GM19395 (cell line): ENCODE measurements around the gene BBIP1.

Experiments
- ATAC-seq: cut with Tn5 transposase; IDR thresholded peaks from one replicate; pipeline ENCODE4 v1.9.1; 2021; ENCODE audit warnings: mild to moderate bottlenecking, moderate library complexity; ENCODE audit not compliant: unreplicated experiment

BBIP1 gene

DNA sequence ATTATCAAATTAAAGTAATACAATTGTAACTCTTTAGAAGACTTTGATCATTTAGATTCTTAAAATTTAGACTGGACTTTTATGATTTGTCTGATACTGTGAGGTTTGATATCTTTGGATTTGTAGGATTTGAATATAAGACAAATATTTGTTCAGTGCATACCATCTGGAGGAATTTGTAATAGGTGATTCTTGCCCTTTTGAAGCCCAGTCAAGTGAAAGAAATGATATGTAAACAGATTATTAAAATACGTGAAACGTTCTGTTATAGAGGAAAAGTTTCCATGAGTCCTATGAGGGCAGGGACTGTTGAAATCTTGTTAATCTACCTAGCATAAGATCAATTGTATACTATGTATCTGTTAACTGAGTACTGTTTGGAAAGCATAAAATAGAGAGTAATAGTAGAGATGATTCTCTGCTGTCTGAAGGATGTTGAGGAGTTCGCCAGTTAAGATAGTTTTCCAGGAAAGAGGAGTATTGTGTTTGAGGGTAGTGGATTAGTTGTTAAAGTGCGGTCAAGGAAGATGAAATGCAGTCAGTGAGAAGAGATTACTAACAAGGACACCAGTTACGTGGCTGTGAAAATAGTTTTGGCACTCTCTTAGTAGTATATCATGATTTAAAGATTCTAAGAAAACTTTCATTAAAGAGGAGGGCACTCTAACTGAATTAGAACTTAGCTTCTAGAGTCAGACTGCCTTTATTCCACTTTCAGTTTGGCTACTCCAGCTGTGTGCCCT lies 32.9 kb downstream of the BBIP1 start:
- no peak for ATAC-seq

DNA sequence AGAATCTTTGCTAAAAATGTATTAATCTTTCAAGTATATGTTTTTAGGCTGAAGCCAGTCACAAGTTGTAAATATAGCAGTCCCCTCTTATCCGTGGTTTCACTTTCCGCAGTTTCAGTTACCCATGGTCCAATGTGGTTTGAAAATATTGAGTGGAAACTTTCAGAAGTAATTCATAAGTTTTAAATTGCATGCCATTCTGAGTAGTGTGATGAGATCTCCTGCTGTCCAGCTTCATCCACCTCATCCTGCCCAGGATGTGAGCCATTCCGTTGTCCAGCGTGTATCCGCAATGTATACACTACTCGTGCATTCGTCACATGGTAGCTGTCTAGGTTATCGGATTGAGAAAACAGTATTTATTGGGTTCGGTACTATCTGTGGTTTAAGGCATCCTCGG lies 35.1 kb downstream of the BBIP1 start:
- ATAC-seq = no peak

DNA sequence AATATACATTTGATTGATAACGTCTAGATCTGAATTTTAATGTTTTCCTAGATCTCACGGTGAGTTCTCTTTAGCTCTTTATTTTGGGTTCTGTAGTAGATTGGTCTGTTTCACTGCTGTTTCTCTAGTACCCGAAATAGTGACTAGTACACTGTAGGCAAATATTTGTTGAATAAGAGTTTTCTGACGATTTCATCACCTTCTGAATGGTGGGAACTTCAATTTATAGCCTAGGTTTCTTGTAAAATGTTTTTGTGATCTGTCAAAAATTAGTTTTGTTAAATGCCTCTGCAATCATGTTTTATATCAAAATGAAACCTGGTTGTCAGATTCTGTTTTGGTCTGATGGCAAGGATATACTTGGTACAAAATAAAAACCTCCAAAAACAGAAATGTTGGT lies 37.1 kb downstream of the BBIP1 start:
- ATAC-seq = no peak

DNA sequence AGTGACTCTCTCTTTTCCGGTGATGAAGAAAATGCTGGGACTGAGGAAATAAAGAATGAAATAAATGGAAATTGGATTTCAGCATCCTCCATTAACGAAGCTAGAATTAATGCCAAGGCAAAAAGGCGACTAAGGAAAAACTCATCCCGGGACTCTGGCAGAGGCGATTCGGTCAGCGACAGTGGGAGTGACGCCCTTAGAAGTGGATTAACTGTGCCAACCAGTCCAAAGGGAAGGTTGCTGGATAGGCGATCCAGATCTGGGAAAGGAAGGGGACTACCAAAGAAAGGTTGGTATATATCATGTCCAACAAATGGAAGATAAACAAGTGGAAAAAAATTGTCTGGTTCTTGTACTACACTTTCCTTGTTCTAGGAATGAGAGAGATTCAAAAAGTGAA lies 37.7 kb downstream of the BBIP1 start:
- ATAC-seq = no peak

DNA sequence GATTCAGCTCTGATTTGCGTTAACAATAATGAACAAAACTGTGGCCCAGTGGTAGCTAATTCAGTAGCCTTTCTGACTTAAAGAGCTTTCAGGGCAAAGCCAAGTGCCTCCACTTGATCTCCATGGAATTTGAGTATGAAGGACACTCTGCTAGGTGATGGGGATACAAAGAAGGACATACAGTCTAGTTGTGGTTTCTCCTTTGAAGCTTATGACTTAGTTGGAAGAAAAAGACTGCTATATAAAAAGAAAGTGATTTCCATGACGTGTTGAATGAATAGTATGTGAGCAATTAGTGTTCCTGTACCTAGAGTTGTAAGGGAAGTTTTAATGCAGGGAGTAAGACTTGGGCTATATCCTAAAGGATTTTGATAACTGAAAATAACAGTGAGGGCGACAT lies 39.0 kb downstream of the BBIP1 start:
- ATAC-seq = no peak

GRCh38 chr10:110876788-110877187 lies 42.2 kb downstream of the BBIP1 start:
- no peak for ATAC-seq

- ATAC-seq = no peak
Observed at GRCh38 chr10:110876000-110876399, 43.0 kb downstream of the BBIP1 start.

DNA sequence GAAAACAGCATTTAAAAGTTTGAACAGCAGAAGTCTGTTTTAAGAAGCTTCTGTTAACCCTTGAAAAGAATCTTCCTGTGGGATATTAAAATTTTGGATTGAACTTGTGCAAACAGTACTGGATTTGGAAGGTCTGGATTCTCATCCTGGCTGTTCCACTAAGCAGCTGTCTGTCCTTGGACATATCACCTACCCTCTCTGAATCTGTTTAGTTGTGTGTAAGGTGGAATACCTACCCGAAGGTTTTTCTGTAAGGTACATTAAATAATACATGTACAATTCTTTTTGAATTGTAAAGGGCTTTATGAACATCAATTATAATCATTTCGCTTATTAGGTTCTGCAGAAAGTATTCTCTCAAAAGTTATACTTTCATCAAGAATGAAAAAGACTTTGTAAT lies 45.0 kb downstream of the BBIP1 start:
- no peak for ATAC-seq

GRCh38 chr10:110872984-110873923 lies 45.7 kb downstream of the BBIP1 start:
- ATAC-seq = no peak

DNA sequence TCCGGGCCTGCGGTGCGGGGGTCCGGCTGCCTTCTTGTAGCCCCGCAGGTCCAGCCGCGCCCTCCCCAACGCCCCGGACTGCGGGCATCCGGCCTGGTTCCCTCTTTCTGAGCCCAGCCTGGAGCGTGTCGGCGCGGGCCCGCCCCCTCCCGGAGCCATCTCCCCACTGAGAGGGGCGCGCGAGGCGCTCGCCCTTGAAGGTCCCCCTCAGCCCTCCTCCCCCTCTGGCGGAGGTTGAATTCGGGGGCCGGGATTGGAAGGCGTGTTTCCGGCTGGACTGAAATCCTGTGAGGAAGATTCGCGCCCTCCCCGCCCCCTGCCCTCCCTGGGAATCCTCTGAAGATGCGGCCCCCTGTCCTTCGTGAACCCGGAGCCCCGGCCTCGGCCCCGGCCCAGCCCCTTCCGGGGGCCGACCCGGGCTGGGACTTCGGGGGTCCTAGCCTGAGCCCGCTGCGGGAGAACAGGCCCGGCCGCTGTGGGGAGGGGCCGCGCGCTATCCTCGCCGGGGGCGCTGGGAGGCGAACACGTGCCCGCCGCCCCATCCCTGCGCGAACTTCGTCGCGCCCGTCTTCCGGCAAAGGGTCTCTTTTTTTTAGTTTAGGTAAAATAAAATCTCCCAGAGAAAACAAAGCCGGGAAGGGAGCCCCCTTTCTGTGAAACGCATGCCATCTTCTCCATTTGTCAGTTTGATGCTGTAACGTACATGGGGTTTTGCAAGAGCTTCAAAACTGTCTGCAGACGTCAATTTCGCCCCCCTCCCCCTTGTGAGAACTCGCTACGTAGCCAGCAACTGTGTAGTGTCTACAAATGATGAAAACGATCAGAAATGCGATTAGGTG lies 46.6 kb downstream of the BBIP1 start:
- ATAC-seq = peak; percentile 44

DNA sequence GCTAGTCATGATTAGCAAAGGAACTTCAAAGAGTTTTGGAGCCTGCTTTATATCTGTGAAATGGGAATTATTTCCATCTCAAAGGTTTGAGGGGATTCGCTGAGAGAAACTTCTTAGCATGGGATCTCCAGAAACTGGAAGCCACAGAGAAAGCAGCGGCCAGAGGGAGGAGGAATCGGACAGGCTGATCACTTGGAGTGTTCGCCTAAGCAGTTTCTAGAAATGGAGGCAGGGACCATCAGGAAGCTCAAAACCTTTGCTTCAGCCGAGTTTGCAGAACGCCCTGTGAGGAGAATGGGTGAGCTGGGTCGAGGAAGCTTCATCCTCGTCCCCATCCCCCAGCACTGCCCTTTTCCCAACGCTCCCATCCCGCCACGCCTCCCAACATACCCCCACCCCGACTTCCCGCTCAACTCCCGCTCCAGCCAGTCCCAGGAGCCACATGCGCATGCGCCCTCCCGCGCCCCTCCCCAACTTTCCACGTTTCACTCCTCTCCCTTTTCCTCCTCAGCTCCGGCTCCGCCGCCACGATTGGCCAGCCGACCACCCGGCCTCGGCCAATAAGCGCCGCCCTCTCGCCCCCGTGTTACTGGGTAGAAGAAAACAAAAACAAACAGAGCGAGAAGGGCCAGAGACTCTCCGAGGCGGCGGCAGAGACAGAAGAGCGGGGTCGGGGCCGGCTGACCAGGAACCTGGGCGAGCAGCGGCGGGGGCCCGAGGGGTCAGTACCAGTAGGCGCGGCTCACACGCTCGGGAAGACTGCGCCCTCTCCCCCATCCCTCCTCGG lies 47.5 kb downstream of the BBIP1 start, which contains the start of gene PDCD4:
PDCD4 (plus strand) TSS at position 631 of the 787 bp plus-strand sequence. CDS start 4,100 bp downstream, outside the sequence.
- peak; percentile 70 for ATAC-seq

- ATAC-seq = no peak
Observed at GRCh38 chr10:110870823-110871297, 48.1 kb downstream of the BBIP1 start.

DNA sequence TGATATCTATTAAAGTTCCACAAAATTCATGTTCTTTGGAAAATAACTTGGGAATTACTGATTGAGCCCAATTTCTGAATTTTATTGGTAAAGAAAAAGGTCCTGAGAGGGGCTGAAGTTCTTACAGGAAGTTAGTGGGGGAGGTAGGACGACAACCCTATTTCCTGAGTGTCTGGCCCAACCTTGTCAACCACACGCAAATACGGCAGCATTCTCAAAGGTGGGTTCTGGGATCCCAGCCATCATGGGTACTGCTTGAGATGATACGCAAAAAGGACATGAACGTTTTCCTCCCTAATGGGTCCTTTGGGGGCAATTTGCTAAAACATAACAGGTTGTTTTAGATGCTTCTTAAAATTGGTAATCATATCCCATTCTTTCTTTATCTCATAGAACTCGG lies 50.0 kb downstream of the BBIP1 start:
- no peak for ATAC-seq

GRCh38 chr10:110867807-110868465 lies 51.0 kb downstream of the BBIP1 start:
- no peak for ATAC-seq

DNA sequence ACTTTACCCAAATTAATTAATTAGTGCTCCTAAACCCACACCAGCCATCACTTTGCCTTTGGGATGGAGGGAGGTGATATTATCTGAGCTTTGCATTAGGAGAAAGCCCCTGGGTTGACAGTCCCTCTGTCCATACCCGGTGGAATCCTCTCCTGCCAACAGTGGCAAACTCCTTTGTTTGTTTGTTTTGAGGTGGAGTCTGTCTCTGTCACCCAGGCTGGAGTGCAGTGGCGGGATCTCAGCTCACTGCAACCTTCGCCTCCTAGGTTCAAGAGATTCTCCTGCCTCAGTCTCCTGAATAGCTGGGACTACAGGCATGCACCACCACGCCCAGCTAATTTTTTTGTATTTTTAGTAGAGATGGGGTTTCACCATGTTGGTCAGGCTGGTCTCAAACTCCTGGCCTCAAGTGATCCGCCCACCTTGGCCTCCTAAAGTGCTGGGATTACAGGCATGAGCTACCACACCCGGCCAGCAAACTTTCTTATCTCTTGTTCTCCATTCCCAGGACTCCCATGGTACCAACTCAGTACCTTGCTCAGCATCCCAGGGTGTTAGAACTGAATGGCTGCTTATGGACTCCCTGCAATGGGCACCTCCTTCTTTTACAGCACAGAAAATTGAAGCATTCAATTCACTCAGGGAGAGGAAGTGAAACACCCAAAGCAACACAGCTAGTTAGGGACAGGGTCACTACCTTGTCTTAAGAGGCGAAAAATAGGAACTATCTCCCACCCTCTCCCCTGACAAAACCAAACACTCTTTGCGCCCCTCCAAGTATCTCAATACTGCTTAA lies 51.8 kb downstream of the BBIP1 start:
- peak; percentile 42 for ATAC-seq

DNA sequence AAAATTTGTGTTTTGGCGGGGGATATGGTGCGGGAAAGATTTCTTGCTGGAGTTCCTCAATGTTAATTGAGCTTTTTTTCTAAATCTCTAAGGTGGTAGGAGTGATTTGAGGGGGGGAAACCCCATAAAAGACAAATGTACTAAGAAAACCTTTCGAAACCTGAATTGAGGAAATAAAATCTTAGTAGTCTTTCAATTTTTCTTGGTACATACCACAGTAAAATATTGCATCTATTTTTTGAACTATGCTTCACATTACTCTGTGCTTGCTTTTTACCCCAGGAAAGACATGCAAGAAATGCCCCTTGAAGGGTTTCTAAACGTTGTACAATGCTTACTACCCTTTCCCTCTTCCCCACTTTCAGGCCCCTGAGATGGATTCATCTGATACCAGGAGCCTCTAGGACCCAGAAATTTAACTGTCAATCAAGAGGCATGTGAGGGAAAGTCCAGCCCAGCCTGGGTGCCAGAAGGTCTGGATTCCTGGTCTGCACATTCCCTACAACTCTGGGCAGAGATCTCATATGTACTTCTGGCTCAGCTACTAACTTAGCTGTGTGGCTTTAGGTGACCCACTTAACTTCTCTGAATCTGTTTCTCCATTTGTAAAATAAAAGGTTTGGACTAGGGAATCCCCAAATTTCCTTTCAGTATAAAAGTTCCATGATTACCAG lies 53.0 kb downstream of the BBIP1 start:
- peak; percentile 33 for ATAC-seq

DNA sequence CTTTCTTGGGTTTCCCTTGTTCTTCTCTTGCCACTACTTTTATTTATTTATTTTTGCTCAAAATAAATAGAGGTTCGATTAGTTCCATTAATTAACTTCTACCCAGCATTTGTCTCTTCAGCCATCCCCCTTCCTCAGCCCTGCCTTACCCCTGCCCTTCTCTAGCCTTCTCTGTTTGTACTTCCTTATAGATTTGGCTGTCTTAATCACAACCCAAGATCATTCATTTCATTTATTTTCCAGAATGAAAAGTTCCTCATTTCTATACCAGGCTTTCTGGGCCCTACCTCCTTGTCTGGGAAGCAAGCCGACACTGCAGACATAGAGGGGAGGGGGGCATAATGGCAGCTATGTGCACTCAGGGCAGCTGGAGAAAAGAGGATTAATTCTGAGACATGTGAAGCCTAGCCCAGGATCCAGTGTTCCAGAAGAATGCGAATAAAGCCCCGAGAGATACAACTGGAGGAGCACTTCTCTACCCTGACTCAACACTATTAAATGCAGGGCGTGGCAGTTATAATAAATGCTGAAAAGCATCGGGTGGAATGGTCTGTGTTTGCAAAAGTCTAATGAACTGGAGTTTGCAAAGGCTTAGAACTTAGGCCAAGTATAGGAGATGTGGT lies 53.7 kb downstream of the BBIP1 start:
- ATAC-seq = no peak

DNA sequence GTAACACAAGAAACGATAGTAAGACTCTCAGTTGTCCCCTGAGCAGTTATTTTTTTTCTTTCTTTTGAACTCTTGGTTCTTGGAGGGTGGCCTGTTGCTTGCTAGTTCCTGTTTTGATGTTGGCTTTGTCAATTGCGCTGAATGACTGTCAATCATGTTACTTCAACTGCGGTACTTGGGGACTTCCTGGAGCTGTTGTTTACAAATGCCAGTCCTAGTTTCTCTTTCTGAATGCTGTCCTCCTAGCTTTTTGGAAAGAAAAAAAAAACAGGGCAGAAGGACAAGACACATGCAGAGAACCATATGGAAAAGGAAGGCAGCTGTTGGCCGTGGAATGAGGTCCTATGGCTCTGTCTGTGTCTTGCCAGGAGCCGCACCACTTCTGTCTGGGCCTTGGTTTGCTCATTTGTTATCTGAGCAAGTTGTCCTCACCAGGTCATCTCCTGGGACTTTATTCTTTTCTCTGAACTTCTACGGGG lies 54.3 kb downstream of the BBIP1 start:
- ATAC-seq = peak; percentile 54
